Stomach (tissue), 9 donors: ENCODE data around the gene MTRF1. TPM values are rescaled to one million over a fixed set of nuclear protein-coding genes. Genes with fewer than 3 reads are reported as not detected.

Experiments used
- DNase-seq, 2 donors: peaks; one replicate each; pipeline versions ENCODE4 v3.0.0 to v3.0.0-alpha.2; 2013 to 2019
- H3K27ac ChIP-seq, 5 donors: fragments of 200-600 bp in 4 of 5; sonication (generic) in 4 of 5; one replicate each; pipeline ENCODE4 v1.5.1; 2013 to 2019; ENCODE audit warnings: mild to moderate bottlenecking in 1 of 5, moderate library complexity in 1 of 5
- H3K27me3 ChIP-seq, 3 donors: fragments of 200-600 bp; sonication (generic); one replicate each; pipeline ENCODE4 v1.5.1; 2017 to 2019; ENCODE audit warnings: mixed run types in 1 of 3
- H3K36me3 ChIP-seq, 4 donors: fragments of 200-600 bp; sonication (generic); 1 replicate in 3 of 4; 2 replicates in 1 of 4; pipeline ENCODE4 v1.5.1; 2016 to 2019
- H3K4me1 ChIP-seq, 4 donors: fragments of 200-600 bp; sonication (generic); one replicate each; pipeline ENCODE4 v1.5.1; 2016 to 2019
- H3K4me3 ChIP-seq, 4 donors: fragments of 200-600 bp; sonication (generic) in 3 of 4; one replicate each; pipeline ENCODE4 v1.5.1; 2016 to 2019; ENCODE audit warnings: mild to moderate bottlenecking in 1 of 4
- H3K9me3 ChIP-seq, 4 donors: fragments of 200-600 bp; sonication (generic); one replicate each; pipeline ENCODE4 v1.5.1; 2016 to 2019
- CTCF ChIP-seq, 7 experiments: fragments of 450-650 bp in 4 of 7; fragments of 200-600 bp in 3 of 7; sonication (generic) in 3 of 7; IDR thresholded peaks; one replicate each; pipeline ENCODE4 v1.5.1; 2016 to 2019; ENCODE audit warnings: antibody characterized with exemption in 7 of 7, control low read depth in 2 of 7, mild to moderate bottlenecking in 1 of 7
- EP300 ChIP-seq: sonication (generic); formaldehyde crosslinking; IDR thresholded peaks from one replicate; pipeline ENCODE4 v1.6.1; 2017; ENCODE audit warnings: antibody characterized with exemption
- POLR2A ChIP-seq, 4 donors: fragments of 450-650 bp; IDR thresholded peaks; one replicate each; pipeline ENCODE4 v1.6.1; 2016; ENCODE audit warnings: antibody characterized with exemption in 4 of 4, control low read depth in 2 of 4, mild to moderate bottlenecking in 1 of 4, moderate library complexity in 1 of 4
- POLR2AphosphoS5 ChIP-seq, 3 donors: sonication (generic); formaldehyde crosslinking; IDR thresholded peaks; one replicate each; pipeline ENCODE4 v1.6.1; 2016; ENCODE audit warnings: antibody characterized with exemption in 3 of 3
- WGBS, 5 donors: extraction: QIAGEN DNeasy Blood & Tissue Kit in 3 of 5; methylation state at CpG; one replicate each; pipeline versions ENCODE4 v1.1.5 to v1.1.7; 2013 to 2018; 5-methylcytosine and 5-hydroxymethylcytosine counted together
- intact Hi-C: fragments of 100-400 bp; cut with DNase I; formaldehyde crosslinking; loops from one replicate; pipeline ENCODE4 v1.15.1; 2023; ENCODE audit warnings: low total_unique reads
- polyA plus RNA-seq, 3 donors: library from polyadenylated mRNA; stranded (reverse); fragments of 200-250 nt; gene quantifications; one replicate each; pipeline ENCODE4 v1.2.3, GENCODE V29; 2013
- total RNA-seq, 5 donors: library from RNA; depleted of rRNA; stranded (reverse); fragments of >200 nt; gene quantifications; one replicate each; pipeline versions ENCODE4 v1.1.0 to v1.2.3, GENCODE V29; 2014 to 2016
- donor health status: healthy with polysubstance abuse.
- donor health status: Bipolar disorder and iron deficiency.
- donor health status: healthy.

Gene MTRF1
- total and polyA plus RNA-seq, 8 donors = 6.4 to 29.9 (median 10.1) TPM

GRCh38 chr13:41250993-41251392 is 12.4 kb downstream of the MTRF1 start:
- peaks cover 0 to 8% (median 0%) of the 10 kb centered on the region in 4 donors for H3K4me1 ChIP-seq
- intact Hi-C loops = no loop called here
- no peak for TF ChIP-seq POLR2AphosphoS5 (IDR thresholded peaks at IDR 0.05)
- TF ChIP-seq POLR2A (IDR thresholded peaks at IDR 0.05) = no peak
- no peak for TF ChIP-seq CTCF (IDR thresholded peaks at IDR 0.05)
- TF ChIP-seq EP300 = no peak
- H3K4me3 ChIP-seq = no peak overlapping the region
- H3K27ac ChIP-seq = no peak overlapping the region
- H3K36me3 ChIP-seq = peaks cover 4 to 86% (median 70%) of the 10 kb centered on the region in 4 donors
- H3K9me3 ChIP-seq = no peaks in the 10 kb centered on the region
- no peaks in the 10 kb centered on the region for H3K27me3 ChIP-seq
- no peak for DNase-seq

GRCh38 chr13:41246969-41247680 is 16.3 kb downstream of the MTRF1 start:
- Histone ChIP-seq H3K27me3 (no peaks in the 10 kb centered on the region), H3K4me3 (no peak overlapping the region), H3K27ac (no peak overlapping the region), H3K9me3 (no peaks in the 10 kb centered on the region), H3K36me3 (peaks cover 4 to 48% (median 45%) of the 10 kb centered on the region in 4 donors), H3K4me1 (no peaks in the 10 kb centered on the region)
- TF ChIP-seq CTCF (IDR thresholded peaks at IDR 0.05) (no peak), EP300 (no peak), POLR2AphosphoS5 (IDR thresholded peaks at IDR 0.05) (no peak), POLR2A (IDR thresholded peaks at IDR 0.05) (no peak)
- intact Hi-C loops = no loop called here
- no peak for DNase-seq
- WGBS, 5 donors = 67 to 83% (median 74%) methylated on average over 8 of the region's 8 CpGs

GRCh38 chr13:41244556-41244955 is 18.8 kb downstream of the MTRF1 start:
- no peaks in the 10 kb centered on the region for H3K27me3 ChIP-seq
- no peak for DNase-seq
- no peaks in the 10 kb centered on the region for H3K9me3 ChIP-seq
- H3K4me1 ChIP-seq = no peaks in the 10 kb centered on the region
- peaks cover 4 to 34% (median 33%) of the 10 kb centered on the region in 4 donors for H3K36me3 ChIP-seq
- no peak overlapping the region for H3K27ac ChIP-seq
- intact Hi-C loops = no loop called here
- 81 to 90% (median 84%) methylated on average over 3 of the region's 3 CpGs for WGBS, 5 donors
- H3K4me3 ChIP-seq = no peak overlapping the region
- no peak for TF ChIP-seq CTCF (IDR thresholded peaks at IDR 0.05)

- 84 to 99% (median 94%) methylated on average over 4 of the region's 4 CpGs for WGBS, 5 donors
- Histone ChIP-seq H3K9me3 (no peaks in the 10 kb centered on the region), H3K36me3 (peaks cover 0 to 33% (median 28%) of the 10 kb centered on the region in 4 donors), H3K27me3 (no peaks in the 10 kb centered on the region), H3K27ac (no peak overlapping the region), H3K4me1 (no peaks in the 10 kb centered on the region), H3K4me3 (no peak overlapping the region)
- DNase-seq = no peak
- TF ChIP-seq POLR2A (IDR thresholded peaks at IDR 0.05) = no peak
- TF ChIP-seq CTCF (IDR thresholded peaks at IDR 0.05) = no peak
- TF ChIP-seq POLR2AphosphoS5 (IDR thresholded peaks at IDR 0.05) = no peak
- no peak for TF ChIP-seq EP300
- intact Hi-C loops = no loop called here
These were observed 21.8 kb downstream of the MTRF1 start for GRCh38 chr13:41241626-41242025.
